HCT116 (cell line): ENCODE data around the gene TRPV4. TPM values are rescaled to one million over a fixed set of nuclear protein-coding genes. Genes with fewer than 3 reads are reported as not detected.

Source experiments
- ATAC-seq: fragments of 200-7000 bp; cut with Tn5 transposase; 2 replicates; pipeline ENCODE4 v1.9.1; 2020; ENCODE audit warnings: mild to moderate bottlenecking, moderate library complexity
- BruUV-seq: library from RNA; stranded (reverse); fragments of 400-500 nt; replicated peaks from 2 replicates; lab custom pipeline; 2021; lab: Mats Ljungman, UMichigan
- CTCF ChIA-PET: fragments of 300-600 bp; sonication (Branson Sonifier 250); formaldehyde crosslinking; loops from one replicate; lab custom pipeline; 2021; ENCODE audit warnings: antibody characterized with exemption; lab: Charles Lee
- POLR2A ChIA-PET: fragments of 300-600, 350-600 bp; sonication (Branson Sonifier 250); formaldehyde crosslinking; loops from one replicate; lab custom pipeline; 2021; ENCODE audit warnings: antibody characterized with exemption; lab: Charles Lee
- RAD21 ChIA-PET, 2 experiments: fragments of 300-600 bp; sonication (Branson Sonifier 250); formaldehyde crosslinking; loops; one replicate each; lab custom pipeline; 2023; ENCODE audit warnings: low total read pairs in 2 of 2; ENCODE audit not compliant: uncharacterized antibody in 2 of 2, unreplicated experiment in 2 of 2, low non-redundant PET in 1 of 2; lab: Charles Lee
- DNase-seq: peaks from one replicate; pipeline ENCODE4 v3.0.0-alpha.2; 2010; ENCODE audit warnings: low read depth, low spot score
- H2AFZ ChIP-seq: fragments of 200-600 bp; shearing (Covaris generic), sonication (generic); 2 replicates; pipeline ENCODE4 v1.6.1; 2017; ENCODE audit warnings: low read depth, mixed run types, mixed read lengths, antibody characterized with exemption, low read length; ENCODE audit not compliant: poor library complexity, severe bottlenecking
- H3K27ac ChIP-seq: 2 replicates; pipeline ENCODE4 v1.5.1; 2012; ENCODE audit warnings: low read depth, low read length
- H3K27me3 ChIP-seq: fragments of 200-600 bp; sonication (generic); 2 replicates; pipeline ENCODE4 v1.6.1; 2016; ENCODE audit warnings: mixed run types, low read length, mixed read lengths; ENCODE audit not compliant: insufficient read depth
- H3K36me3 ChIP-seq, 2 experiments: fragments of 200-500 bp in 1 of 2; fragments of 200-600 bp in 1 of 2; sonication (Bioruptor generic) in 1 of 2; sonication (generic) in 1 of 2; 2 replicates each; pipeline versions ENCODE4 v1.5.1 to v1.6.1; 2014 to 2016; ENCODE audit warnings: low read length in 2 of 2, inconsistent platforms in 1 of 2, mixed read lengths in 1 of 2, mixed run types in 1 of 2; ENCODE audit not compliant: insufficient read depth in 2 of 2, control insufficient read depth in 1 of 2
- H3K4me1 ChIP-seq, 2 experiments: fragments of 200-600 bp in 1 of 2; sonication (generic) in 1 of 2; 2 replicates each; pipeline versions ENCODE4 v1.5.1 to v1.6.1; 2012 to 2017; ENCODE audit warnings: low read length in 2 of 2, inconsistent platforms in 1 of 2, mild to moderate bottlenecking in 1 of 2, mixed read lengths in 1 of 2, mixed run types in 1 of 2, moderate library complexity in 1 of 2; ENCODE audit not compliant: insufficient read depth in 2 of 2, control insufficient read depth in 1 of 2
- H3K4me2 ChIP-seq: fragments of 200-600 bp; sonication (generic); 2 replicates; pipeline ENCODE4 v1.6.1; 2017; ENCODE audit warnings: mixed run types, low read length, mixed read lengths
- H3K4me3 ChIP-seq, 2 experiments: fragments of 200-600 bp in 1 of 2; sonication (generic) in 1 of 2; replicated peaks in 1 of 2; 2 replicates each; pipeline ENCODE4 v1.5.1; 2011 to 2016; ENCODE audit warnings: low read length in 2 of 2, control low read depth in 1 of 2, low read depth in 1 of 2, mild to moderate bottlenecking in 1 of 2, mixed read lengths in 1 of 2, mixed run types in 1 of 2
- H3K79me2 ChIP-seq: fragments of 200-600 bp; sonication (generic); 2 replicates; pipeline ENCODE4 v1.6.1; 2017; ENCODE audit warnings: mild to moderate bottlenecking, mixed run types, low read length, moderate library complexity, mixed read lengths; ENCODE audit not compliant: insufficient read depth
- H3K9ac ChIP-seq: fragments of 200-600 bp; sonication (generic); 2 replicates; pipeline ENCODE4 v1.6.1; 2016; ENCODE audit warnings: low read length, mixed read lengths
- H3K9me2 ChIP-seq: fragments of 200-600 bp; sonication (generic), shearing (Covaris generic); 2 replicates; pipeline ENCODE4 v1.6.1; 2017; ENCODE audit warnings: mixed run types, mild to moderate bottlenecking, moderate library complexity; ENCODE audit not compliant: insufficient read depth
- H3K9me3 ChIP-seq, 2 experiments: fragments of 200-500 bp in 1 of 2; fragments of 200-600 bp in 1 of 2; sonication (Bioruptor generic) in 1 of 2; sonication (generic) in 1 of 2; 2 replicates each; pipeline ENCODE4 v1.6.1; 2014 to 2017; ENCODE audit warnings: low read length in 2 of 2, mixed read lengths in 2 of 2, inconsistent platforms in 1 of 2, low read depth in 1 of 2, mild to moderate bottlenecking in 1 of 2, mixed run types in 1 of 2, moderate library complexity in 1 of 2; ENCODE audit not compliant: control insufficient read depth in 1 of 2, insufficient read depth in 1 of 2
- H4K20me1 ChIP-seq: fragments of 200-600 bp; sonication (generic), shearing (Covaris generic); 2 replicates; pipeline ENCODE4 v1.6.1; 2017; ENCODE audit warnings: mixed run types, mild to moderate bottlenecking, moderate library complexity; ENCODE audit not compliant: insufficient read depth
- EZH2 ChIP-seq: fragments of 200-600 bp; sonication (generic); IDR thresholded peaks from 2 replicates; pipeline ENCODE4 v1.6.1; 2017; ENCODE audit warnings: antibody characterized with exemption, mixed run types
- MAX ChIP-seq: IDR thresholded peaks from 2 replicates; pipeline ENCODE4 v1.6.1; 2012
- REST ChIP-seq: IDR thresholded peaks from 2 replicates; pipeline ENCODE4 v1.6.1; 2012; ENCODE audit warnings: low read depth
- YY1 ChIP-seq: IDR thresholded peaks from 2 replicates; pipeline ENCODE4 v1.6.1; 2011; ENCODE audit warnings: low read length, low read depth, moderate library complexity, mild to moderate bottlenecking; ENCODE audit not compliant: insufficient replicate concordance; ENCODE audit errors: extremely low read depth
- intact Hi-C: fragments of 100-400 bp; cut with micrococcal nuclease; formaldehyde crosslinking; loops from 2 replicates; pipeline ENCODE4 v1.10.0; 2022
- total RNA-seq: library from RNA; stranded (reverse); gene quantifications from one replicate; pipeline ENCODE4 v1.2.1, GENCODE V29; 2021; ENCODE audit not compliant: unreplicated experiment

Gene TRPV4
- total RNA-seq, 1 experiment from 2014 or later: 0.54 TPM

GRCh38 chr12:109860977-109861376, 27.8 kb upstream of the TRPV4 start:
- Histone ChIP-seq H3K9me2 (no peaks in the 10 kb centered on the region), H3K9ac (no peak overlapping the region), H3K4me3 (no peak overlapping the region), H4K20me1 (no peaks in the 10 kb centered on the region), H3K4me1 (0 out of 4 replicates have a peak, but pooled peaks cover 0 to 5% of the 10 kb centered on the region in 2 experiments), H3K79me2 (no peaks in the 10 kb centered on the region; the same call in 1 of the 2 replicates), H2AFZ (no peak overlapping the region), H3K27me3 (no peaks in the 10 kb centered on the region), H3K27ac (no peak overlapping the region), H3K9me3 (no peaks in the 10 kb centered on the region), H3K36me3 (no peaks in the 10 kb centered on the region), H3K4me2 (no peak overlapping the region)
- intact Hi-C loops: no loop called here
- ATAC-seq (no peak), DNase-seq (no peak)
- no peak for TF ChIP-seq YY1
- no peak for TF ChIP-seq MAX
- no peak for TF ChIP-seq EZH2
- TF ChIP-seq REST: no peak
- ChIA-PET CTCF (no interaction called here), RAD21 (no interaction called here), POLR2A (no interaction called here)
- BruUV-seq: no TSS peak

- no peaks in the 10 kb centered on the region for H3K4me1 ChIP-seq
- no peaks in the 10 kb centered on the region for H4K20me1 ChIP-seq
- no peak for ATAC-seq
- ChIA-PET RAD21 (no interaction called here), POLR2A (no interaction called here), CTCF (interaction anchor here (2.3 kb wide), 1 partner anchor 13 kb away, joined by 10 read pairs; no protein-coding TSS in a partner anchor)
- no peaks in the 10 kb centered on the region for H3K36me3 ChIP-seq
- no peaks in the 10 kb centered on the region for H3K9me3 ChIP-seq
- no peak overlapping the region for H3K27ac ChIP-seq
- no peaks in the 10 kb centered on the region for H3K9me2 ChIP-seq
- no TSS peak for BruUV-seq
- no peak for DNase-seq
- no peak overlapping the region for H3K4me3 ChIP-seq
- H3K9ac ChIP-seq: no peak overlapping the region
- no peak overlapping the region for H2AFZ ChIP-seq
- no peak for TF ChIP-seq MAX
- H3K27me3 ChIP-seq: no peaks in the 10 kb centered on the region
- H3K79me2 ChIP-seq: no peaks in the 10 kb centered on the region
- intact Hi-C loops: loop anchor here (10.0 kb wide), 1 partner anchor 576 kb away; no protein-coding TSS in a partner anchor
- H3K4me2 ChIP-seq: no peak overlapping the region
Observed at GRCh38 chr12:109858764-109859163, 25.6 kb upstream of the TRPV4 start.
